HG03575 (cell line): ENCODE results near the gene RALBP1.

ENCODE experiments used
- ATAC-seq: cut with Tn5 transposase; IDR thresholded peaks from one replicate; pipeline ENCODE4 v1.9.1; 2021; ENCODE audit not compliant: unreplicated experiment, insufficient number of reproducible peaks, low FRiP score; ENCODE audit errors: extremely low read depth

Gene RALBP1

GRCh38 chr18:9536354-9537152, 61.2 kb downstream of the RALBP1 start:
- no peak for ATAC-seq

GRCh38 chr18:9537677-9538076, 62.4 kb downstream of the RALBP1 start:
- no peak for ATAC-seq

GRCh38 chr18:9539283-9539682, 64.0 kb downstream of the RALBP1 start:
- ATAC-seq = no peak

- ATAC-seq = no peak
Measured at GRCh38 chr18:9539938-9540337, 64.6 kb downstream of the RALBP1 start.

GRCh38 chr18:9542924-9543323, 67.6 kb downstream of the RALBP1 start:
- no peak for ATAC-seq

GRCh38 chr18:9545029-9545428, 69.7 kb downstream of the RALBP1 start:
- ATAC-seq = no peak

- ATAC-seq = no peak
Measured at GRCh38 chr18:9546468-9546867, 71.2 kb downstream of the RALBP1 start.

- ATAC-seq = no peak
Measured at GRCh38 chr18:9547782-9548181, 72.5 kb downstream of the RALBP1 start.

- no peak for ATAC-seq
Measured at GRCh38 chr18:9549405-9549804, 74.1 kb downstream of the RALBP1 start.

GRCh38 chr18:9550429-9550828, 75.1 kb downstream of the RALBP1 start:
- no peak for ATAC-seq

GRCh38 chr18:9552191-9552590, 76.9 kb downstream of the RALBP1 start:
- no peak for ATAC-seq

GRCh38 chr18:9552616-9553015, 77.3 kb downstream of the RALBP1 start:
- no peak for ATAC-seq

GRCh38 chr18:9557250-9557943, 82.1 kb downstream of the RALBP1 start:
- ATAC-seq = no peak

GRCh38 chr18:9558387-9559064, 83.2 kb downstream of the RALBP1 start:
- no peak for ATAC-seq

- no peak for ATAC-seq
Measured at GRCh38 chr18:9559253-9559652, 83.9 kb downstream of the RALBP1 start.

- no peak for ATAC-seq
Measured at GRCh38 chr18:9561759-9562158, 86.4 kb downstream of the RALBP1 start.

- ATAC-seq = no peak
Measured at GRCh38 chr18:9562584-9562983, 87.3 kb downstream of the RALBP1 start.

- ATAC-seq = no peak
Measured at GRCh38 chr18:9563331-9563730, 88.0 kb downstream of the RALBP1 start.

GRCh38 chr18:9565407-9565806, 90.1 kb downstream of the RALBP1 start:
- no peak for ATAC-seq

- ATAC-seq = no peak
Measured at GRCh38 chr18:9568186-9568585, 92.9 kb downstream of the RALBP1 start.
